Glutamatergic neuron (in vitro differentiated cells): ENCODE results near the gene LONP2. TPM values are rescaled to one million over a fixed set of nuclear protein-coding genes. Genes with fewer than 3 reads are reported as not detected.

Source experiments
- DNase-seq: peaks from one replicate; pipeline ENCODE4 v3.0.0; 2022
- H3K27ac Mint-ChIP-seq: one replicate; pipeline ENCODE4 v1.8.0; 2020; ENCODE audit warnings: mild to moderate bottlenecking, mixed read lengths, inconsistent platforms; ENCODE audit not compliant: unreplicated experiment
- H3K27me3 Mint-ChIP-seq: one replicate; pipeline ENCODE4 v1.8.0; 2020; ENCODE audit warnings: mild to moderate bottlenecking, moderate library complexity, mixed read lengths, inconsistent platforms; ENCODE audit not compliant: unreplicated experiment
- H3K36me3 Mint-ChIP-seq: one replicate; pipeline ENCODE4 v1.8.0; 2020; ENCODE audit warnings: mild to moderate bottlenecking, mixed read lengths, inconsistent platforms; ENCODE audit not compliant: unreplicated experiment
- H3K4me1 Mint-ChIP-seq: one replicate; pipeline ENCODE4 v1.8.0; 2020; ENCODE audit warnings: mild to moderate bottlenecking, low read depth, mixed read lengths, inconsistent platforms; ENCODE audit not compliant: unreplicated experiment
- H3K4me3 Mint-ChIP-seq: one replicate; pipeline ENCODE4 v1.8.0; 2020; ENCODE audit warnings: mild to moderate bottlenecking, mixed read lengths, inconsistent platforms; ENCODE audit not compliant: unreplicated experiment
- H3K9me3 Mint-ChIP-seq: one replicate; pipeline ENCODE4 v1.8.0; 2020; ENCODE audit warnings: mild to moderate bottlenecking, moderate library complexity, mixed read lengths, inconsistent platforms; ENCODE audit not compliant: unreplicated experiment
- CTCF ChIP-seq: fragments of 200-600 bp; sonication (generic); IDR thresholded peaks from one replicate; pipeline ENCODE4 v1.5.0; 2021; ENCODE audit not compliant: partially characterized antibody, unreplicated experiment
- total RNA-seq: library from RNA; stranded (reverse); fragmentation: NEBNext Ultra II Directional; extraction: Animal tissue kit (Norgen Biotek cat#: 25700); gene quantifications from one replicate; pipeline ENCODE4 v1.2.1, GENCODE V29; 2021; ENCODE audit not compliant: unreplicated experiment

Gene LONP2
- total RNA-seq, 1 donor from 2014 or later = 57.3 TPM

- no peaks in the 10 kb centered on the region for H3K9me3 Mint-ChIP-seq
- no peak for DNase-seq
- peaks cover 4% of the 10 kb centered on the region for H3K27me3 Mint-ChIP-seq
- no peak overlapping the region for H3K27ac Mint-ChIP-seq
- H3K4me3 Mint-ChIP-seq = no peak overlapping the region
- TF ChIP-seq CTCF = no peak
- no peaks in the 10 kb centered on the region for H3K4me1 Mint-ChIP-seq
- H3K36me3 Mint-ChIP-seq = no peaks in the 10 kb centered on the region
Observed at GRCh38 chr16:48215738-48216137, 28.4 kb upstream of the LONP2 start.

- H3K4me3 Mint-ChIP-seq = no peak overlapping the region
- no peak for DNase-seq
- no peaks in the 10 kb centered on the region for H3K4me1 Mint-ChIP-seq
- H3K9me3 Mint-ChIP-seq = no peaks in the 10 kb centered on the region
- H3K36me3 Mint-ChIP-seq = no peaks in the 10 kb centered on the region
- TF ChIP-seq CTCF = no peak
- no peak overlapping the region for H3K27ac Mint-ChIP-seq
- H3K27me3 Mint-ChIP-seq = peaks cover 4% of the 10 kb centered on the region
Observed at GRCh38 chr16:48217708-48218107, 26.4 kb upstream of the LONP2 start.

GRCh38 chr16:48218473-48218872 lies 25.6 kb upstream of the LONP2 start:
- Mint-ChIP-seq H3K27ac (no peak overlapping the region), H3K36me3 (peaks cover 2% of the 10 kb centered on the region), H3K27me3 (peaks cover 4% of the 10 kb centered on the region), H3K9me3 (no peaks in the 10 kb centered on the region), H3K4me3 (no peak overlapping the region), H3K4me1 (no peaks in the 10 kb centered on the region)
- TF ChIP-seq CTCF = no peak
- DNase-seq = no peak

GRCh38 chr16:48220891-48221290 lies 23.2 kb upstream of the LONP2 start:
- Mint-ChIP-seq H3K27ac (no peak overlapping the region), H3K4me3 (no peak overlapping the region), H3K27me3 (peaks cover 3% of the 10 kb centered on the region), H3K4me1 (no peaks in the 10 kb centered on the region), H3K36me3 (peaks cover 5% of the 10 kb centered on the region), H3K9me3 (no peaks in the 10 kb centered on the region)
- TF ChIP-seq CTCF = no peak
- no peak for DNase-seq

GRCh38 chr16:48223490-48223889 lies 20.6 kb upstream of the LONP2 start:
- H3K4me1 Mint-ChIP-seq = no peaks in the 10 kb centered on the region

More at GRCh38 chr16:48223490-48223889, 20.6 kb upstream of the LONP2 start:
- Mint-ChIP-seq H3K27me3 (no peaks in the 10 kb centered on the region), H3K27ac (no peak overlapping the region), H3K9me3 (no peaks in the 10 kb centered on the region), H3K36me3 (peaks cover 5% of the 10 kb centered on the region), H3K4me3 (peak overlapping the region; percentile 38)
- DNase-seq = no peak
- TF ChIP-seq CTCF = no peak
